CD14-positive monocyte (primary cell): ENCODE results near the gene AMBP. TPM values are rescaled to one million over a fixed set of nuclear protein-coding genes. Genes with fewer than 3 reads are reported as not detected.

Experiments used
- DNase-seq, 3 donors: peaks; one replicate each; pipeline ENCODE4 v3.0.0-alpha.2; 2011 to 2022
- H2AFZ ChIP-seq: 2 replicates; pipeline ENCODE4 v1.6.0; 2012; ENCODE audit warnings: mild to moderate bottlenecking, low read depth, low read length, inconsistent platforms; ENCODE audit not compliant: insufficient read depth, poor library complexity, severe bottlenecking
- H3K27ac ChIP-seq, 2 donors: 1 replicate in 1 of 2; 2 replicates in 1 of 2; pipeline ENCODE4 v1.5.1; 2012 to 2013; ENCODE audit warnings: low read length in 2 of 2, control low read depth in 1 of 2, inconsistent platforms in 1 of 2, low read depth in 1 of 2, mild to moderate bottlenecking in 1 of 2
- H3K27me3 ChIP-seq, 2 donors: one replicate each; pipeline versions ENCODE4 v1.6.0 to v1.6.1; 2011 to 2013; ENCODE audit warnings: low read length in 2 of 2; ENCODE audit not compliant: control insufficient read depth in 2 of 2, insufficient read depth in 2 of 2
- H3K36me3 ChIP-seq, 2 donors: replicated peaks in 1 of 2; 1 replicate in 1 of 2; 2 replicates in 1 of 2; pipeline versions ENCODE4 v1.5.1 to v1.6.1; 2012 to 2013; ENCODE audit warnings: low read length in 2 of 2, control low read depth in 1 of 2, inconsistent platforms in 1 of 2, mild to moderate bottlenecking in 1 of 2; ENCODE audit not compliant: insufficient read depth in 2 of 2, control insufficient read depth in 1 of 2
- H3K4me1 ChIP-seq, 2 donors: 1 replicate in 1 of 2; 2 replicates in 1 of 2; pipeline versions ENCODE4 v1.5.1 to v1.6.1; 2012 to 2013; ENCODE audit warnings: low read length in 2 of 2, control low read depth in 1 of 2, inconsistent platforms in 1 of 2, mild to moderate bottlenecking in 1 of 2, moderate library complexity in 1 of 2; ENCODE audit not compliant: insufficient read depth in 2 of 2, control insufficient read depth in 1 of 2
- H3K4me2 ChIP-seq: replicated peaks from 2 replicates; pipeline ENCODE3; 2012; ENCODE audit warnings: low read length, moderate library complexity, mild to moderate bottlenecking; ENCODE audit not compliant: poor library complexity, severe bottlenecking; ENCODE audit errors: extremely low read depth
- H3K4me3 ChIP-seq, 3 experiments: fragments of 200-600 bp in 1 of 3; sonication (generic) in 1 of 3; replicated peaks in 1 of 3; 1 replicate in 2 of 3; 2 replicates in 1 of 3; pipeline ENCODE4 v1.5.1; 2011 to 2013; ENCODE audit warnings: low read length in 3 of 3, mild to moderate bottlenecking in 3 of 3, control low read depth in 2 of 3, low read depth in 2 of 3, inconsistent platforms in 1 of 3, moderate library complexity in 1 of 3
- H3K79me2 ChIP-seq: 2 replicates; pipeline ENCODE4 v1.6.0; 2012; ENCODE audit warnings: mild to moderate bottlenecking, control low read depth, inconsistent platforms, low read length, moderate library complexity; ENCODE audit not compliant: insufficient read depth
- H3K9ac ChIP-seq: 2 replicates; pipeline ENCODE4 v1.6.0; 2017; ENCODE audit warnings: low read length, mild to moderate bottlenecking; ENCODE audit not compliant: insufficient read depth, poor library complexity, severe bottlenecking
- H3K9me3 ChIP-seq, 2 donors: replicated peaks in 1 of 2; 1 replicate in 1 of 2; 2 replicates in 1 of 2; pipeline versions ENCODE4 v1.5.1 to v1.6.1; 2012 to 2013; ENCODE audit warnings: low read length in 2 of 2, control low read depth in 1 of 2; ENCODE audit not compliant: control insufficient read depth in 1 of 2, insufficient read depth in 1 of 2
- H4K20me1 ChIP-seq: 2 replicates; pipeline ENCODE4 v1.6.0; 2012; ENCODE audit warnings: mild to moderate bottlenecking, low read length, control low read depth, moderate library complexity; ENCODE audit not compliant: insufficient read depth
- H3K27ac Mint-ChIP-seq, 7 donors: one replicate each; pipeline ENCODE4 v1.8.0; 2020; ENCODE audit warnings: mild to moderate bottlenecking in 7 of 7, mixed read lengths in 7 of 7, moderate library complexity in 6 of 7, inconsistent platforms in 2 of 7
- H3K27me3 Mint-ChIP-seq, 3 donors: one replicate each; pipeline ENCODE4 v1.8.0; 2021 to 2022; ENCODE audit warnings: low read depth in 3 of 3, mild to moderate bottlenecking in 3 of 3, mixed read lengths in 3 of 3, moderate library complexity in 3 of 3, inconsistent platforms in 1 of 3
- H3K36me3 Mint-ChIP-seq, 2 donors: one replicate each; pipeline ENCODE4 v1.8.0; 2020; ENCODE audit warnings: mixed read lengths in 2 of 2, inconsistent platforms in 1 of 2, mild to moderate bottlenecking in 1 of 2
- H3K4me1 Mint-ChIP-seq: one replicate; pipeline ENCODE4 v1.8.0; 2020; ENCODE audit warnings: mild to moderate bottlenecking, mixed read lengths
- H3K4me3 Mint-ChIP-seq, 2 donors: one replicate each; pipeline ENCODE4 v1.8.0; 2020; ENCODE audit warnings: mild to moderate bottlenecking in 2 of 2, mixed read lengths in 2 of 2, moderate library complexity in 1 of 2
- H3K9me3 Mint-ChIP-seq, 7 donors: one replicate each; pipeline ENCODE4 v1.8.0; 2020 to 2022; ENCODE audit warnings: mixed read lengths in 7 of 7, mild to moderate bottlenecking in 6 of 7, moderate library complexity in 6 of 7, inconsistent platforms in 2 of 7
- WGBS: methylation state at CpG from one replicate; pipeline ENCODE4 v1.1.5; 2013; ENCODE audit warnings: missing lambda C conversion rate; ENCODE audit not compliant: insufficient coverage; 5-methylcytosine and 5-hydroxymethylcytosine counted together
- intact Hi-C, 2 donors: fragments of 100-400 bp; cut with micrococcal nuclease; formaldehyde crosslinking; loops; one replicate each; pipeline versions ENCODE4 v1.15.0 to v1.15.1; 2023
- polyA plus RNA-seq, 3 donors: library from polyadenylated mRNA; depleted of rRNA in 1 of 3; unstranded in 2 of 3; stranded (reverse) in 1 of 3; fragments of 300-500 nt in 2 of 3; fragments of >200 nt in 1 of 3; fragmentation: Illumina TruSeq in 2 of 3; gene quantifications; 1 replicate in 2 of 3; 2 replicates in 1 of 3; pipeline ENCODE4 v1.2.3, GENCODE V29; 2012 to 2021
- TF ChIP-seq, protein P1 (sequence below): fragments of 200-600 bp; IDR thresholded peaks from one replicate; pipeline ENCODE4 v1.8.0; 2022; ENCODE audit warnings: antibody characterized with exemption, mild to moderate bottlenecking

Gene AMBP
- polyA plus RNA-seq, 3 donors, result not detected

GRCh38 chr9:114039484-114039883, 38.6 kb downstream of the AMBP start:
- Histone ChIP-seq H3K4me3 (no peak overlapping the region), H3K27me3 (no peaks in the 10 kb centered on the region), H3K9me3 (peaks cover 0 to 2% of the 10 kb centered on the region in 2 donors), H4K20me1 (no peaks in the 10 kb centered on the region), H3K4me1 (no peaks in the 10 kb centered on the region), H2AFZ (no peak overlapping the region), H3K27ac (no peak overlapping the region), H3K4me2 (no peak overlapping the region), H3K79me2 (no peaks in the 10 kb centered on the region), H3K9ac (no peak overlapping the region), H3K36me3 (peaks cover 9% of the 10 kb centered on the region in 2 donors)
- intact Hi-C loops, result no loop called here
- Mint-ChIP-seq H3K36me3 (peaks cover 13 to 18% of the 10 kb centered on the region in 2 donors), H3K4me1 (no peaks in the 10 kb centered on the region), H3K4me3 (no peak overlapping the region), H3K27ac (no peak overlapping the region), H3K9me3 (peaks cover 0 to 8% (median 2%) of the 10 kb centered on the region in 7 donors), H3K27me3 (peaks cover 0 to 2% (median 0%) of the 10 kb centered on the region in 3 donors)
- 100% methylated on average over 1 of the region's 5 CpGs for WGBS
- TF ChIP-seq, protein P1, sequence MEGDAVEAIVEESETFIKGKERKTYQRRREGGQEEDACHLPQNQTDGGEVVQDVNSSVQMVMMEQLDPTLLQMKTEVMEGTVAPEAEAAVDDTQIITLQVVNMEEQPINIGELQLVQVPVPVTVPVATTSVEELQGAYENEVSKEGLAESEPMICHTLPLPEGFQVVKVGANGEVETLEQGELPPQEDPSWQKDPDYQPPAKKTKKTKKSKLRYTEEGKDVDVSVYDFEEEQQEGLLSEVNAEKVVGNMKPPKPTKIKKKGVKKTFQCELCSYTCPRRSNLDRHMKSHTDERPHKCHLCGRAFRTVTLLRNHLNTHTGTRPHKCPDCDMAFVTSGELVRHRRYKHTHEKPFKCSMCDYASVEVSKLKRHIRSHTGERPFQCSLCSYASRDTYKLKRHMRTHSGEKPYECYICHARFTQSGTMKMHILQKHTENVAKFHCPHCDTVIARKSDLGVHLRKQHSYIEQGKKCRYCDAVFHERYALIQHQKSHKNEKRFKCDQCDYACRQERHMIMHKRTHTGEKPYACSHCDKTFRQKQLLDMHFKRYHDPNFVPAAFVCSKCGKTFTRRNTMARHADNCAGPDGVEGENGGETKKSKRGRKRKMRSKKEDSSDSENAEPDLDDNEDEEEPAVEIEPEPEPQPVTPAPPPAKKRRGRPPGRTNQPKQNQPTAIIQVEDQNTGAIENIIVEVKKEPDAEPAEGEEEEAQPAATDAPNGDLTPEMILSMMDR, result no peak
- no peak for DNase-seq

DNA sequence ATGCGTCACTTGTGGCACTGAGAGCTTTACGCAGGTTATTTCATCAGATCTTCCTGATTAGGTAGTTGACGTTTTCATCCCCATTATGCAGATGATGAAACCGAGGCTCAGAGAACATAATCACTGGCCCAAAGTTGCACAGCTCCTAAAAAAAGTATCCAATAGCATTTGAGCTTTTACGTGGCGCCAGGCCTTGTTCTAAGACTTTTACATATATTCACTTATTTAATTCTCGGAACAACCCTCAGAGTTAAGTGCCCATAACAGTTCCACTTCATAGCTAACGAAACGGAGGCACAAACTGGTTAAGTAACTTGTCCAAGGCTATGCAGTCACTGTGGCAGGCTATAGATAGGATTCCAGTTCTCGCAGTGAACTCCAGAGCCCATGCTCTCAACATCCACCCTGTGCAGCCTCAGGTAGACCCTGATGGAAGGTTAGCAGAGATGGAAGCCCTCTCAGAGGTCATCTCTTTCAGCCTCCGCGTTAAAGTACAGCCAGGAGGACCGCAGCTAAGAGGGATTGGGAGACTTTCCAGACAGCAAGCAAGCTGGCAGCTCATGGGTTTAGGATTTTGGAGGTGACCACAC, 39.3 kb downstream of the AMBP start:
- no peak overlapping the region for H3K4me2 ChIP-seq
- Mint-ChIP-seq H3K4me3 (no peak overlapping the region), H3K9me3 (peaks cover 0 to 8% (median 2%) of the 10 kb centered on the region in 7 donors), H3K36me3 (peaks cover 16 to 22% of the 10 kb centered on the region in 2 donors), H3K27me3 (peaks cover 0 to 2% (median 0%) of the 10 kb centered on the region in 3 donors), H3K4me1 (no peaks in the 10 kb centered on the region), H3K27ac (no peak overlapping the region)
- no peak overlapping the region for H3K4me3 ChIP-seq
- no peak overlapping the region for H3K9ac ChIP-seq
- peaks cover 9% of the 10 kb centered on the region in 2 donors for H3K36me3 ChIP-seq
- H4K20me1 ChIP-seq, result no peaks in the 10 kb centered on the region
- no peaks in the 10 kb centered on the region for H3K4me1 ChIP-seq
- no peak for DNase-seq
- peaks cover 0 to 2% of the 10 kb centered on the region in 2 donors for H3K9me3 ChIP-seq
- TF ChIP-seq, protein P1, result no peak
- H2AFZ ChIP-seq, result no peak overlapping the region
- no peaks in the 10 kb centered on the region for H3K79me2 ChIP-seq
- no peaks in the 10 kb centered on the region for H3K27me3 ChIP-seq
- WGBS, result 91% methylated on average over 5 of the region's 13 CpGs
- H3K27ac ChIP-seq, result no peak overlapping the region
- intact Hi-C loops, result no loop called here
